AG10803 (cell line): Measurements from ENCODE around the gene CCDC187.

Experiments
- DNase-seq: peaks from one replicate; pipeline ENCODE4 v3.0.0; 2010; ENCODE audit warnings: low read depth
- H3K4me3 ChIP-seq: 2 replicates; pipeline ENCODE4 v1.5.1; 2011; ENCODE audit warnings: mild to moderate bottlenecking, low read length, control low read depth
- TF ChIP-seq, protein P1 (sequence below): conservative IDR thresholded peaks from 2 replicates; pipeline ENCODE4 v1.5.1; 2011; ENCODE audit warnings: mild to moderate bottlenecking, low read length, control low read depth, inconsistent platforms

The CCDC187 gene

GRCh38 chr9:136343121-136343883 lies 39.4 kb upstream of the CCDC187 start:
- no peak overlapping the region for H3K4me3 ChIP-seq
- no peak for DNase-seq
- TF ChIP-seq, protein P1, sequence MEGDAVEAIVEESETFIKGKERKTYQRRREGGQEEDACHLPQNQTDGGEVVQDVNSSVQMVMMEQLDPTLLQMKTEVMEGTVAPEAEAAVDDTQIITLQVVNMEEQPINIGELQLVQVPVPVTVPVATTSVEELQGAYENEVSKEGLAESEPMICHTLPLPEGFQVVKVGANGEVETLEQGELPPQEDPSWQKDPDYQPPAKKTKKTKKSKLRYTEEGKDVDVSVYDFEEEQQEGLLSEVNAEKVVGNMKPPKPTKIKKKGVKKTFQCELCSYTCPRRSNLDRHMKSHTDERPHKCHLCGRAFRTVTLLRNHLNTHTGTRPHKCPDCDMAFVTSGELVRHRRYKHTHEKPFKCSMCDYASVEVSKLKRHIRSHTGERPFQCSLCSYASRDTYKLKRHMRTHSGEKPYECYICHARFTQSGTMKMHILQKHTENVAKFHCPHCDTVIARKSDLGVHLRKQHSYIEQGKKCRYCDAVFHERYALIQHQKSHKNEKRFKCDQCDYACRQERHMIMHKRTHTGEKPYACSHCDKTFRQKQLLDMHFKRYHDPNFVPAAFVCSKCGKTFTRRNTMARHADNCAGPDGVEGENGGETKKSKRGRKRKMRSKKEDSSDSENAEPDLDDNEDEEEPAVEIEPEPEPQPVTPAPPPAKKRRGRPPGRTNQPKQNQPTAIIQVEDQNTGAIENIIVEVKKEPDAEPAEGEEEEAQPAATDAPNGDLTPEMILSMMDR = no peak

- no peak overlapping the region for H3K4me3 ChIP-seq
- TF ChIP-seq, protein P1 = no peak
- peak; percentile 43 for DNase-seq
Measured at GRCh38 chr9:136342181-136343120, 38.6 kb upstream of the CCDC187 start.

GRCh38 chr9:136341769-136342168 lies 37.9 kb upstream of the CCDC187 start:
- no peak overlapping the region for H3K4me3 ChIP-seq
- DNase-seq = no peak
- TF ChIP-seq, protein P1 = no peak

- no peak for DNase-seq
- H3K4me3 ChIP-seq = no peak overlapping the region
- TF ChIP-seq, protein P1 = no peak
Measured at GRCh38 chr9:136341042-136341655, 37.3 kb upstream of the CCDC187 start.

DNA sequence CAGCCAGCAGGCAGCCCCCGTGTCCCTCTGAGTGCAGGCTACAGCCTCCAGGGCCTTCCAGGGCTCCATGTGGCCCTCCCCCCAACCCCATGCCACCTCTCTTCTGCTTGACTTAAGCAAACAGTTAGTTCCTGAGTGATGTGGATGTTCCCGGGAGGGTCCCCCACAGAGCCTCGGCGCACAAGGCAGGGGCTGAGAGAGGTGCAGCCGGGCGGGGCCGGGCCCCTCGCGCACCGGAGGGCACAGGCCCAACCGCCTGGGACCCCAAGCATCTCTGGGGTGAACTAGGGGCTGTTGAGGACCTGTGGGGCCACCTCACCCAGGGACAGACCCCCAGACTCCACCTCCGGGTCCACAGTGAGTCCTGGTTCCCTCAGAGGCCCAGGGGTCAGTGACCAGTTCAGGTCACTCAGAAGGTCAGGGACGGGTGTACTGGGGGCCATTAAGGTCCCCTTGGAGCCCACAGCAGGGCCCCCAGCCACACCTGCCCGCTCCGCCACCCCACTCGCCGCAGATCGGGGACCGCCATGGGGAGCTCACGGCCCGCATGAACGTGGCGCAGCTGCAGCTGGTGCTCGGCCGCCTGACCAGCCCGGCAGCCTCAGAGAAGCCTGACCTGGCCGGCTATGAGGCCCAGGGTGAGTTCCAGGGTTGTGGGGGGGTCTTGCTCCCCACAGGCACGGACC lies 36.6 kb upstream of the CCDC187 start:
- TF ChIP-seq, protein P1 = no peak
- no peak overlapping the region for H3K4me3 ChIP-seq
- no peak for DNase-seq

DNA sequence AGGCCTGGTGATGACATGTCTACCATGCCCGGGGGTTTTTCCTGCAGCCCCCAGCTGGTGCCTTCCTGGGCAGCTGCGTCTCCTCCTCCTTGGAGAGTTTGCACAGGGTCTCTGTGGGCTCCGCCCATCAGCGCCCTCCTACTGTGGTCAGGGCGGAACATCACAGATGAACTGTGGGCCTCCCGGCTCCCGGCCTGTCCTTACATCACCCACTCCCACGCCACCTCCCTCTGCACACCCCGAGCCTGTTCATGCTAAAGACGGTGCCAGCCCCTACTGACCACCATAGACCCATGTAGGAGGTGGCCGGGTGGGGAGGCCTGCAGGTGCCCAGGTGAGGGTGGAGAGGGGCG lies 36.0 kb upstream of the CCDC187 start:
- DNase-seq = no peak
- TF ChIP-seq, protein P1 = no peak
- no peak overlapping the region for H3K4me3 ChIP-seq
